ENCODE measurements around the gene GABRE.
"Not testable (repeated sequence)": the region's sequence is repeated elsewhere in the genome, so short reads cannot be mapped to it uniquely, and the experiment has no call there.

GABRE gene

DNA sequence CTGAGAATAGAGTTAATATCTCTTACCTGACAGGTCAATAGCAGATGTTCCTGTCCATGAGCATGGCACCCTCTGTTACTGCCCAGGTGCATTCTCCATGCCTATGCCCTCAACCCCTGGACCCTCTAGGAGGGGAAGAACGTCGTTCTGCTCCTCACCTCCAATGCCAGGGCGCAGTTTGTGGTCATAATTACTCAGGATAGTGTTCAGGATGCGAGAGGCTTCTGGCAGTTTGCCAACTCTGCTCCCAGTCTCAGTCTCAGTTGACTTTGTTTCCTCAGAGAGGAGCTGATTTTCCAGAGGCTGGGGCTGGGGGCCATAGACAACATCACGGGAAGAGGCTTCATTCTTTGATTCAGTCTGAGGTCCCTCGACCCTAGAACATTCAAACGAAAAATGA lies 4.4 kb downstream of the GABRE start:
- DNase-seq (ENCODE audit: low spot score) = no peak

DNA sequence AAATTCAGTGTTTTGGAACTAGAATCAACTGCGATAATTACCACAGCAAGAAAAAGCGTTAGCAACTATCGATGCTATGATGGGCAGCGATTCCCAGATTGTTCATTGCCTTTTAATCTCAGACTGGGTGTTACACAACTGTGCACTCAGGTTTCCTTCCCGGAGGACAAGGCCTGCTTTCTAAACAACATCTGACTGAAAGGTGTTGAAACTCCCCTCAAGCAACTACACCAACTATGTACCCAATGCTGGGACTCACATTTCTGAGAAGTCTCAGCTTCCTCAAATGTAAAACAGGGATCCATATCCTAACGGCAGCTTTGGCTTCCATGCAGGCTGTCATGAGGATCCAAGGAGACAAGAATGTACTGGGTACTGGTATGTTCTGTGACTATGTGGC lies 8.2 kb downstream of the GABRE start:
- no peak for DNase-seq (ENCODE audit: low spot score)

DNA sequence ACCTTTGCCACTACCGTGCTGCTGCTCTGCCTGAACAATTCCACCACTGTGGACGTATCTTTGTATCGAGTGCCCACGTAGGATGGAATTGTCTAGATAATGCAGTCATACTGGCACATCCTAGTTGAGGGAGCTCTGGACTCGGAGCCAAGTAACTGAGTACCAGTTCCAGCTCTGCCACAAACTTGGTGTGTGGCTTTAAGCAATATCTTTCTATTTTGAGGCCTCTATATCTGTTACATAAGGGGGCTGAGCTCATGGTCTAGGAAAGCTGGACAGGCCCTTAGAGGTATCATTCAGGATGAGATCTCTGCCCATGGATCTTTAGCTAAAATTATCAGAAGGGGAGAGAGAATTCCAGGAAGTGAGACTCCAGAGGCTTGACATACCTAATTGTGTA lies 12.4 kb downstream of the GABRE start:
- DNase-seq (ENCODE audit: low spot score) = no peak

GRCh38 chrX:151958101-151958500 lies 16.4 kb downstream of the GABRE start:
- DNase-seq (ENCODE audit: low spot score) = no peak

DNA sequence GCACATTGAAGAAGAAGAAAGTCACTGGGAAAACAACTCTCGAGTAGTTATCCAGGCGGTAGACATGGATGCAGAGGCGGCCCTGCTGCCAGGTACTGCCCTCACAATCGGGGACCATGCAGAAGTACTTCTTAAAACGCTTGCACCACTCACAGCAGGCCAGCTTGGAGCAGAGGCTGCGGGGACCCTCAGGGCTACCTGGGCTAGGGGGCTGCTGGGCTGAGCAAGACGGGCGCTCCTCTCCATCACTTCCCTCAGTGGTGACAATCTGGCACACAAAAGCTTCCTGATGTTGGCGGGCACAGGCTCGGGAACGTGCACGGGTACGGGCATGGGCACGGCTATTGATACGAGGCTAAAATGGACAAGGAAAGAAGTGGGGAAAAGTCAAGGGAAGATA lies 19.7 kb downstream of the GABRE start:
- DNase-seq (ENCODE audit: low spot score) = no peak

GRCh38 chrX:151938172-151938571 lies 36.3 kb downstream of the GABRE start:
- no peak for DNase-seq (ENCODE audit: low spot score)

DNA sequence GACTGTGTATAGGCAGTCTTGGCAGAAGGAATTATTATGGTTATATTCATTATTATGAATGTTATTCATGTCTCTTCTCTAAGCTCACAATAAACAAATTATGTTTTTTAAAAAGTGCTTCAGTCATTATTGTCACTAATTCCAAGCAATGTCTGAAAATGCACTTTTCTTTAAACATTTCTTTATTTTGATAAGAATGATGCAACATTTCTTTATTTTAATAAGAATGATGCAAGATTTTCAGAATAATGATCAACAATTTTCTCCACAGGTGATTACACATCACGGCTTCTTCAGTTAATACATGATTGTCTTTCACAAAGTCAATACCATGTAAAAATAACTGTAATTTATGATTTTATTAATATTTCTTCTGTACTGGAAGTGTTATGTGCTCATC lies 39.1 kb downstream of the GABRE start:
- DNase-seq (ENCODE audit: low spot score) = no peak

- DNase-seq (ENCODE audit: low spot score) = peak; percentile 18
These were observed 45.4 kb downstream of the GABRE start for GRCh38 chrX:151929126-151929525.

- DNase-seq (ENCODE audit: low spot score) = no peak
These were observed 50.8 kb downstream of the GABRE start for GRCh38 chrX:151923648-151924047.

- no peak for DNase-seq (ENCODE audit: low spot score)
These were observed 51.8 kb downstream of the GABRE start for GRCh38 chrX:151922692-151923091.

DNA sequence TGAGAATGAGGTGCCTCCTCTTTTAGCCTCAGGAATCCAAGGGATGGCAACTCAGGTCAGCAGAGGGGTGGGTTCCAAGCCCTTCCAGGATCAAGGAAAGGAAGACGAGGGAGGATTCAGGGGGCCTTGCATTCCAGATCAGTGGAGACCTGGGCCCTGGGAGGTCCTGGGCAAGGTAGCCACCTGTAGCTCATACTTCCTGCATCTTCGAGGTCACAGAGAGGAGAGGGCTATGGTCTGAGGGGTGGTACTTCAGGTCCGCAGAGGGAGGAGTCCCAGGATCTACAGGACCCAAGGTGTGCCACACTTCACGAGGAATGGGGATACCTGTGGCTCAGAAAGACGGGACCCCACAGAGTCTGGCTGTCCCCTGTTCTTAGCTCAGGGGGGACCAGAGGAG lies 52.6 kb downstream of the GABRE start:
- no peak for DNase-seq (ENCODE audit: low spot score)

DNA sequence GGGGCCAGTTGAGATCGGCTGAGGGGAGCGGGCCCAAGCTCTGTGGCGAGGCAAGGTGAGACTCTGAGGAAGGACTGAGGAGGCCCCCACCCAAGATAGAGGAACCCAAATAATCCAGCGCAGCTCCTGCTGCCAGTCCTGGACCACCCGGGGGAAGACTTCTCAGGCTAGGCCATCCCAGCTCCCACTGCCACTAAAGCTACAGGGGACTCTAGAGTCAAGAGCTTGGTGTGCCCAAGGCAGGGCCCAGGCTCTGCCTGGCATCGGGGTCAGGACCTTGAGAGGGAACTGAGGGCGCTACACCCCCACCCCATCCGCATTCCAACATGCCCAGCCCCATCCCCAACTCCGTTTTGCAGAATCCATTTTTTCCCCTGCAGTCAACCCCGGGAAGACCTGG lies 53.2 kb downstream of the GABRE start:
- no peak for DNase-seq (ENCODE audit: low spot score)

- DNase-seq (ENCODE audit: low spot score) = no peak
These were observed 53.9 kb downstream of the GABRE start for GRCh38 chrX:151920530-151920929.

- DNase-seq (ENCODE audit: low spot score) = no peak
These were observed 54.4 kb downstream of the GABRE start for GRCh38 chrX:151920101-151920500.

- DNase-seq (ENCODE audit: low spot score) = no peak
These were observed 54.9 kb downstream of the GABRE start for GRCh38 chrX:151919610-151920009.

DNA sequence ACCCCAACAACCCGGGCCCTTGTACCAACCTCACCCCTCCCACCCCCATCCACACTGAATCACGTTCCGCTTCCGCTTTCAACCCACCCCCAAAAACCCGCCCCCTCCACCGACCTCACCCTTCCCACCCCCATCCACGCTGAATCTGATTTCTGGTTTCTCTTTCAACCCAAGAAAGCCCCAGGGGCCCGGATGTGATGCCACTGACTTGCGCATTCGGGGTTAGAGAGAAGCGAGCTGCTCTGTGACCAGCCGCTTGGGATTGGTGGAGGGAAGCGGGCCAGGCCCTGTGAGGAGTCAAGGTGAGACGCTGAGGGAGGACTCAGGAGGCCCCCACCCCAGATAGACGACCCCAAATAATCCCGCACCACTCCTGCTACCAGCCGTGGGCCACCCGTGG lies 55.7 kb downstream of the GABRE start:
- DNase-seq (ENCODE audit: low spot score) = not testable (repeated sequence)

GRCh38 chrX:151912780-151913179 lies 61.7 kb downstream of the GABRE start, which contains the start of gene MAGEA4:
Gene MAGEA4, plus strand, starts transcription at chrX:151912889. Its CDS starts 10,776 bp downstream, at chrX:151923665.
- DNase-seq (ENCODE audit: low spot score) = no peak

DNA sequence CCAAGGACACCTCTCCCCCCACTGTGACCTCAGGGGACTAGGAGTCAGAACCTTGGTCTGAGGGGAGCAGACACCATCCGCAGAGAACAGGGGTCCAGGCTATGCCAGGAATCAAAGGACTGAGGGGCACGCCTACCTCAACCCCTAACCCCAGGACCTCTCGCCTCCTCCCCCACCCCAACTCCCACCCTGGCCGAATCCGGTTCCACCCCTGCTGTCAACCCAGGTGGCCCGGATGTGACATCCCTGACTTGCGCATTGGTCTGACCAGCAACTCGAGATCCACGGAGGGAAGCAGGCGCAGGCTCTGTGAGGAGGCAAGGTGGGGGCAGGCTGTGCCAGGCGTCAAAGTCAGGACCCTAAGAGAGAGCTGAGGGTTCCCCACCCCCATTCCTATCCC lies 62.3 kb downstream of the GABRE start:
- no peak for DNase-seq (ENCODE audit: low spot score)

DNA sequence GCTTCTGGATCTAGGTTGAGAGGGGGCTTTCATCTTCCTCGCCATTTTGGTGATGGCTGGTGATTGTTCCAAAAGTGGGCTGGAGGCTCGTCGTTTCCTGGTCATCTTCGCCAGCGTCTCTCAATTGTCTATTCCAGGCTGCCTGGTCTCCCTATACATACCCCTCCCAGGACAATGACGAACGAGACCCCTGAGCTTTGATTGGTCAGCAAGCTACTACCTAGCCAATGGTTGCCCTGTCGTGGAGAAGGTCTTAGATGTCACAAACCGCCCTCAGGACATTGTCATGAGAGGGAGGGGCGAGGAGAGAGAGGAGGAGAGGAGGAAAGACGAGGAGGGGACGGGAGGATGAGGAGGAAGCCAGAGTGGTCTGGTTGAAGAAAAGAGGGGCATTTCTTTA lies 69.5 kb downstream of the GABRE start:
- DNase-seq (ENCODE audit: low spot score) = no peak

Measured in AG20443 (cell line).